Measurements from ENCODE around the gene TNS2.

- TF ChIP-seq CTCF (IDR thresholded peaks at IDR 0.05; ENCODE audit: low read length) (no peak), EZH2 (IDR thresholded peaks at IDR 0.05; ENCODE audit: borderline replicate concordance, low read length) (no peak)
Observed at GRCh38 chr12:53044052-53044581, 5.7 kb upstream of the TNS2 start.
